Panc1 (cell line): ENCODE results near the gene FOXK1.

ENCODE experiments used
- CTCF ChIP-seq: fragments of 450-650 bp; IDR thresholded peaks from 2 replicates; pipeline ENCODE4 v1.5.1; 2017; ENCODE audit warnings: mild to moderate bottlenecking
- POLR2AphosphoS5 ChIP-seq: IDR thresholded peaks from 2 replicates; pipeline ENCODE4 v1.6.1; 2012; ENCODE audit warnings: mild to moderate bottlenecking, low read depth, low read length, moderate library complexity

- TF ChIP-seq POLR2AphosphoS5 (no peak), CTCF (no peak)
Observed at GRCh38 chr7:4700577-4701235, 18.6 kb downstream of the FOXK1 start.
